Ishikawa (cell line): ENCODE measurements around the gene SNX27.

Experiments
- CEBPB ChIP-seq: IDR thresholded peaks from 2 replicates; pipeline ENCODE4 v1.6.1; 2012
- CREB1 ChIP-seq: IDR thresholded peaks from 2 replicates; pipeline ENCODE4 v1.6.1; 2012; ENCODE audit warnings: low read depth
- EGR1 ChIP-seq: IDR thresholded peaks from 2 replicates; pipeline ENCODE4 v1.6.1; 2012
- EP300 ChIP-seq: IDR thresholded peaks from 2 replicates; pipeline ENCODE4 v1.6.1; 2012; ENCODE audit warnings: borderline replicate concordance
- FOXM1 ChIP-seq: IDR thresholded peaks from 2 replicates; pipeline ENCODE4 v1.6.1; 2012; ENCODE audit warnings: low read depth, borderline replicate concordance
- NFIC ChIP-seq: IDR thresholded peaks from 2 replicates; pipeline ENCODE4 v1.6.1; 2012
- RAD21 ChIP-seq: IDR thresholded peaks from 2 replicates; pipeline ENCODE4 v1.6.1; 2012; ENCODE audit warnings: low read depth
- TAF1 ChIP-seq: IDR thresholded peaks from 2 replicates; pipeline ENCODE4 v1.6.1; 2012; ENCODE audit warnings: low read depth, mild to moderate bottlenecking
- TCF12 ChIP-seq: IDR thresholded peaks from 2 replicates; pipeline ENCODE4 v1.6.1; 2012; ENCODE audit warnings: low read depth
- TEAD4 ChIP-seq: IDR thresholded peaks from 2 replicates; pipeline ENCODE4 v1.6.1; 2012
- YY1 ChIP-seq: IDR thresholded peaks from 2 replicates; pipeline ENCODE4 v1.6.1; 2012; ENCODE audit warnings: low read depth
- ZBTB7A ChIP-seq: IDR thresholded peaks from 2 replicates; pipeline ENCODE4 v1.6.1; 2012; ENCODE audit warnings: low read depth
- TF ChIP-seq, protein P1 (sequence below): IDR thresholded peaks from 2 replicates; pipeline ENCODE4 v1.6.1; 2012
- TF ChIP-seq, protein P2 (sequence below): IDR thresholded peaks from 2 replicates; pipeline ENCODE4 v1.6.1; 2012
- TF ChIP-seq, protein P3 (sequence below): IDR thresholded peaks from 2 replicates; pipeline ENCODE4 v1.6.1; 2012; ENCODE audit warnings: low read depth, mild to moderate bottlenecking

The SNX27 gene

DNA sequence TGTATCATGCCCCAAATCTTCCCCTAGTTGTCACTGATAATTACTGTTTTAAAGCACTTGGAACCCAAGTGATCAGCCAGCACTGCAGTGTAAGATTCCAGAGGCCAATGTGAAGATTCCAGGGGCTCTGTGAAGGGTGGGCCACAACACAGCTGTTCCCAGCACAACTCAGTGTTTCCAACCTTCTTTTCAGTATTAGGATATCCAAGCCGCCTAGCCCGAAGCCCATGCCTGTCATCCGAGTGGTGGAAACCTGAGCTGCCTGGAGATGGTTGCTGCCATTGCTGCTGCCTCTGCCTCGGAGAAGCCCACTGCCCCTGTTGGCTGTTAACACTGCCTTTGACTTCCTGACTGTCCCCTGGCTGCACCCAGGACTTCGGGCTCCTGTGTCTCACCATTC, 30.4 kb upstream of the SNX27 start:
- TF ChIP-seq CREB1 (no peak), TCF12 (no peak), YY1 (no peak), NFIC (no peak), ZBTB7A (no peak), CEBPB (no peak), TAF1 (no peak), RAD21 (no peak), TEAD4 (no peak), EP300 (no peak), FOXM1 (no peak), EGR1 (no peak)
- TF ChIP-seq, protein P1, sequence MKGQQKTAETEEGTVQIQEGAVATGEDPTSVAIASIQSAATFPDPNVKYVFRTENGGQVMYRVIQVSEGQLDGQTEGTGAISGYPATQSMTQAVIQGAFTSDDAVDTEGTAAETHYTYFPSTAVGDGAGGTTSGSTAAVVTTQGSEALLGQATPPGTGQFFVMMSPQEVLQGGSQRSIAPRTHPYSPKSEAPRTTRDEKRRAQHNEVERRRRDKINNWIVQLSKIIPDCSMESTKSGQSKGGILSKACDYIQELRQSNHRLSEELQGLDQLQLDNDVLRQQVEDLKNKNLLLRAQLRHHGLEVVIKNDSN: no peak
- TF ChIP-seq, protein P2, sequence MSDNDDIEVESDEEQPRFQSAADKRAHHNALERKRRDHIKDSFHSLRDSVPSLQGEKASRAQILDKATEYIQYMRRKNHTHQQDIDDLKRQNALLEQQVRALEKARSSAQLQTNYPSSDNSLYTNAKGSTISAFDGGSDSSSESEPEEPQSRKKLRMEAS: no peak
- TF ChIP-seq, protein P3, sequence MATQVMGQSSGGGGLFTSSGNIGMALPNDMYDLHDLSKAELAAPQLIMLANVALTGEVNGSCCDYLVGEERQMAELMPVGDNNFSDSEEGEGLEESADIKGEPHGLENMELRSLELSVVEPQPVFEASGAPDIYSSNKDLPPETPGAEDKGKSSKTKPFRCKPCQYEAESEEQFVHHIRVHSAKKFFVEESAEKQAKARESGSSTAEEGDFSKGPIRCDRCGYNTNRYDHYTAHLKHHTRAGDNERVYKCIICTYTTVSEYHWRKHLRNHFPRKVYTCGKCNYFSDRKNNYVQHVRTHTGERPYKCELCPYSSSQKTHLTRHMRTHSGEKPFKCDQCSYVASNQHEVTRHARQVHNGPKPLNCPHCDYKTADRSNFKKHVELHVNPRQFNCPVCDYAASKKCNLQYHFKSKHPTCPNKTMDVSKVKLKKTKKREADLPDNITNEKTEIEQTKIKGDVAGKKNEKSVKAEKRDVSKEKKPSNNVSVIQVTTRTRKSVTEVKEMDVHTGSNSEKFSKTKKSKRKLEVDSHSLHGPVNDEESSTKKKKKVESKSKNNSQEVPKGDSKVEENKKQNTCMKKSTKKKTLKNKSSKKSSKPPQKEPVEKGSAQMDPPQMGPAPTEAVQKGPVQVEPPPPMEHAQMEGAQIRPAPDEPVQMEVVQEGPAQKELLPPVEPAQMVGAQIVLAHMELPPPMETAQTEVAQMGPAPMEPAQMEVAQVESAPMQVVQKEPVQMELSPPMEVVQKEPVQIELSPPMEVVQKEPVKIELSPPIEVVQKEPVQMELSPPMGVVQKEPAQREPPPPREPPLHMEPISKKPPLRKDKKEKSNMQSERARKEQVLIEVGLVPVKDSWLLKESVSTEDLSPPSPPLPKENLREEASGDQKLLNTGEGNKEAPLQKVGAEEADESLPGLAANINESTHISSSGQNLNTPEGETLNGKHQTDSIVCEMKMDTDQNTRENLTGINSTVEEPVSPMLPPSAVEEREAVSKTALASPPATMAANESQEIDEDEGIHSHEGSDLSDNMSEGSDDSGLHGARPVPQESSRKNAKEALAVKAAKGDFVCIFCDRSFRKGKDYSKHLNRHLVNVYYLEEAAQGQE: no peak

DNA sequence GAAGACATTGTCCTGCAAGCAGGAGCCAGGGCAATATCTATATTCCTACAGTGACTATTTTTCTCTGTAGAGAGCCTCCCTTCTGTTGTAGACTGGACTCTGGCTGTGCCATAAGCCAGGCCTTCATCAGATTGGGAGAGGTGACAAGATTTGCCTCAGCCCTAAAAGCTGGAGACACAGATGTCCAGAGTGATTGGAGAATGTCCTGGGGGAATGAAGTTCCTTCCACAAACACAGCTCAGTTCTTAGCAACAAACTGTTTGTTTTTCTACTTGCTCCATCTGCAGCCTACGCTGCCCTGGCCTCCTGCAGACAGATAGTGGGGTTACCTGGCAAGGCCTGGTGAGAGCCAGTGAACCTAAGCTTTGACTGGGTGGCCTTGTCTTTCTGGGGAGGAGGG, 29.9 kb upstream of the SNX27 start:
- TF ChIP-seq CEBPB (no peak), TEAD4 (no peak), ZBTB7A (no peak), EP300 (no peak), TCF12 (no peak), RAD21 (no peak), CREB1 (no peak), EGR1 (no peak), TAF1 (no peak)
- TF ChIP-seq, protein P2: no peak
- TF ChIP-seq, protein P1: no peak

DNA sequence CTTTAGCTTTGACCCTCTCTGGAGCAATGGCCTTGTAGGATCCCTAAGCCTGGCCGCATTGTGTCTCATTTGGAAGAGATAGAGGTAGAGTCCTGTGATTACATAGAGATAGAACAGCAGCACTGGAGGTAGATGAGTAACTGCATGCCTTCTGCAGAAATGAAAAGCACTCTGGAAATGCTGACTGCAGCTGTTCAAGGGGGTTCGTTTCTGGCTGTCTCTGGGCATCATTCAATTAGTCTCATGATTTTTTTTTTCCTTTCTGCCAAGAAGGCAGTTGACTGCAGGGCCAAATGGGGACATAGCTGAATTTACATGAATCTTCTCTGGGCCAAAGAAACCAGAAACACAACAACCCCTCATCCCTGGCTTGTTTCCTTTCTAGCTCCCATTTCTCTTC, 28.1 kb upstream of the SNX27 start:
- TF ChIP-seq, protein P2: no peak
- TF ChIP-seq FOXM1 (no peak), ZBTB7A (no peak), YY1 (no peak), CEBPB (no peak), EP300 (no peak), RAD21 (no peak), NFIC (no peak), TEAD4 (no peak), EGR1 (no peak)
- TF ChIP-seq, protein P1: no peak

DNA sequence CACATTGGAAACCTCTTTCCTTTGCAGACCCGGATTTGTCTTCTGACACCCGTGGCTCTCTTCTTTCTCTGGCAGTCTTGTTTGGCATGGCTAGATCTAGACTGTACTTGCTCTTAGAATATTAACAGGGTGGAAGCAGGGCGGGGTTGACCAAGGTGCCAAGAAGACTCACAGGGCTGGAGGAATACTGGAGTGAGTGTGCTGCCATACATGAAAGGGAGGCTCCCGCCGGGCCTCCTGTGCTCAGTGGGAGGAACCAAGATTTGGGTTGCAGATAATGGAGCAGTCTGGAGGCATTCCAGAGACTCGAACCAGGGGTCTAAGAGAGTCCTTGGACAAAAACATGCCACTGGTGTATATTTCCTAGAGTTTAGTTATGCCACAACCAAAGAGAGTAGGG, 27.6 kb upstream of the SNX27 start:
- TF ChIP-seq EGR1 (no peak), CEBPB (no peak), YY1 (no peak), TEAD4 (no peak), CREB1 (no peak), EP300 (no peak), NFIC (no peak), TAF1 (no peak), FOXM1 (no peak), ZBTB7A (no peak), RAD21 (no peak), TCF12 (no peak)
- TF ChIP-seq, protein P3: no peak
- TF ChIP-seq, protein P1: no peak
- TF ChIP-seq, protein P2: no peak

DNA sequence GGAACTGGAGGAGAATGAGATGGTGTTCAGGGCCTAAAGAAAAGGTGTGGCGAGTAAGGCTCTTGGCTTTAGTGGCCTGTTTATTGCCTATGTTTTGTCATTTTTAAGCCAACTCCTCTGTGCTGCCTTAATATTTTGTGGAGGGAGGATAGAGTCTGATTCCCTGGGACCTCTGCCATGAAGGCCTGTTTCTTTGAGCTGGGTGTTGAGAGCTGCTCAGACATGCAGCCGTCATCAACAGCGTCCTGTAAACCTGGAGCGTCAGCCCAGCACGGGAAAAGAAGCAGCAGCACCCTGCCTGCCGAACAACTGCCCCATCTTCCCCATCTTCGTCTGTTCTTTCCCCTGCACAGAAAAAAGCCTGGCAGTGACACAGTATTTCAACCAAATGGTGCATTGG, 27.1 kb upstream of the SNX27 start:
- TF ChIP-seq, protein P3: no peak
- TF ChIP-seq CEBPB (no peak), TCF12 (no peak), EGR1 (no peak), FOXM1 (no peak)
- TF ChIP-seq, protein P1: no peak
